ENCODE results near the gene C17orf114.

The C17orf114 gene

GRCh38 chr17:4786106-4786511 lies 16.0 kb downstream of the C17orf114 start, which contains the start of gene VMO1:
VMO1 (minus strand) TSS chr17:4786364; CDS start chr17:4786352, 12 bp downstream.
- DNase-seq = no peak

GRCh38 chr17:4785311-4786105 lies 16.6 kb downstream of the C17orf114 start:
- no peak for DNase-seq

- no peak for DNase-seq
Measured at GRCh38 chr17:4782652-4783051, 19.5 kb downstream of the C17orf114 start.

GRCh38 chr17:4780325-4780955 lies 21.7 kb downstream of the C17orf114 start:
- no peak for DNase-seq

GRCh38 chr17:4777969-4778760 lies 24.0 kb downstream of the C17orf114 start:
- no peak for DNase-seq

- no peak for DNase-seq
Measured at GRCh38 chr17:4772235-4772613, 29.9 kb downstream of the C17orf114 start.

- DNase-seq = no peak
Measured at GRCh38 chr17:4771519-4772234, 30.5 kb downstream of the C17orf114 start, which contains the start of gene TM4SF5. TM4SF5 (plus strand) TSS chr17:4771886; CDS start chr17:4771923, 37 bp downstream.

GRCh38 chr17:4769628-4770027 lies 32.5 kb downstream of the C17orf114 start:
- no peak for DNase-seq

- no peak for DNase-seq
Measured at GRCh38 chr17:4768298-4768697, 33.8 kb downstream of the C17orf114 start.

GRCh38 chr17:4766723-4767122 lies 35.4 kb downstream of the C17orf114 start:
- DNase-seq = no peak

GRCh38 chr17:4766201-4766600 lies 35.9 kb downstream of the C17orf114 start:
- no peak for DNase-seq

- DNase-seq = no peak
Measured at GRCh38 chr17:4764595-4764994, 37.5 kb downstream of the C17orf114 start.

- DNase-seq = no peak
Measured at GRCh38 chr17:4759776-4760236, 42.3 kb downstream of the C17orf114 start.

GRCh38 chr17:4753392-4753791 lies 48.7 kb downstream of the C17orf114 start:
- no peak for DNase-seq

GRCh38 chr17:4751932-4752331 lies 50.2 kb downstream of the C17orf114 start:
- no peak for DNase-seq
